ENCODE results near the gene POLR3GL.

DNA sequence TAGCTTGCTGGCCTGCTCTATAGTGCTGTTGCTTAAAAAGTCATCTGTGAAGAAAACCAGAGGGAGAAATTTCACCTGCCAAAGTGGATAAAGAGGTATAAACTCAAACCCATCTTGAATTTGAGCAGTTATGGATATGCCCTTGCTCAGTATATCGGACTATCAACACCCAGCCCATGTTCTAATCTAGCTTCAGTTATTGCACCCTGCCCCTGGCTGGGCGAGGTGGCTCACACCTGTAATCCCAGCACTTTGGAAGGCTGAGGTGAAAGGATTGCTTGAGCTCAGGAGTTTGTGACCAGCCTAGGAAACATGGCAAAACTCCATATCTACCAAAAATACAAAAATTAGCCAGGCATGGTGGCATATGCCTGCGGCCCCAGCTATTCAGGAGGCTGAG, 20.0 kb upstream of the POLR3GL start:
- TF ChIP-seq, protein P1, sequence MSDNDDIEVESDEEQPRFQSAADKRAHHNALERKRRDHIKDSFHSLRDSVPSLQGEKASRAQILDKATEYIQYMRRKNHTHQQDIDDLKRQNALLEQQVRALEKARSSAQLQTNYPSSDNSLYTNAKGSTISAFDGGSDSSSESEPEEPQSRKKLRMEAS (IDR thresholded peaks at IDR 0.05): no peak
- TF ChIP-seq, protein P2, sequence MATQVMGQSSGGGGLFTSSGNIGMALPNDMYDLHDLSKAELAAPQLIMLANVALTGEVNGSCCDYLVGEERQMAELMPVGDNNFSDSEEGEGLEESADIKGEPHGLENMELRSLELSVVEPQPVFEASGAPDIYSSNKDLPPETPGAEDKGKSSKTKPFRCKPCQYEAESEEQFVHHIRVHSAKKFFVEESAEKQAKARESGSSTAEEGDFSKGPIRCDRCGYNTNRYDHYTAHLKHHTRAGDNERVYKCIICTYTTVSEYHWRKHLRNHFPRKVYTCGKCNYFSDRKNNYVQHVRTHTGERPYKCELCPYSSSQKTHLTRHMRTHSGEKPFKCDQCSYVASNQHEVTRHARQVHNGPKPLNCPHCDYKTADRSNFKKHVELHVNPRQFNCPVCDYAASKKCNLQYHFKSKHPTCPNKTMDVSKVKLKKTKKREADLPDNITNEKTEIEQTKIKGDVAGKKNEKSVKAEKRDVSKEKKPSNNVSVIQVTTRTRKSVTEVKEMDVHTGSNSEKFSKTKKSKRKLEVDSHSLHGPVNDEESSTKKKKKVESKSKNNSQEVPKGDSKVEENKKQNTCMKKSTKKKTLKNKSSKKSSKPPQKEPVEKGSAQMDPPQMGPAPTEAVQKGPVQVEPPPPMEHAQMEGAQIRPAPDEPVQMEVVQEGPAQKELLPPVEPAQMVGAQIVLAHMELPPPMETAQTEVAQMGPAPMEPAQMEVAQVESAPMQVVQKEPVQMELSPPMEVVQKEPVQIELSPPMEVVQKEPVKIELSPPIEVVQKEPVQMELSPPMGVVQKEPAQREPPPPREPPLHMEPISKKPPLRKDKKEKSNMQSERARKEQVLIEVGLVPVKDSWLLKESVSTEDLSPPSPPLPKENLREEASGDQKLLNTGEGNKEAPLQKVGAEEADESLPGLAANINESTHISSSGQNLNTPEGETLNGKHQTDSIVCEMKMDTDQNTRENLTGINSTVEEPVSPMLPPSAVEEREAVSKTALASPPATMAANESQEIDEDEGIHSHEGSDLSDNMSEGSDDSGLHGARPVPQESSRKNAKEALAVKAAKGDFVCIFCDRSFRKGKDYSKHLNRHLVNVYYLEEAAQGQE (IDR thresholded peaks at IDR 0.05; ENCODE audit: low read depth): no peak
- TF ChIP-seq, protein P3, sequence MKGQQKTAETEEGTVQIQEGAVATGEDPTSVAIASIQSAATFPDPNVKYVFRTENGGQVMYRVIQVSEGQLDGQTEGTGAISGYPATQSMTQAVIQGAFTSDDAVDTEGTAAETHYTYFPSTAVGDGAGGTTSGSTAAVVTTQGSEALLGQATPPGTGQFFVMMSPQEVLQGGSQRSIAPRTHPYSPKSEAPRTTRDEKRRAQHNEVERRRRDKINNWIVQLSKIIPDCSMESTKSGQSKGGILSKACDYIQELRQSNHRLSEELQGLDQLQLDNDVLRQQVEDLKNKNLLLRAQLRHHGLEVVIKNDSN (IDR thresholded peaks at IDR 0.05): no peak
- TF ChIP-seq CEBPB (IDR thresholded peaks at IDR 0.05) (no peak), EP300 (IDR thresholded peaks at IDR 0.05; ENCODE audit: borderline replicate concordance) (no peak), EGR1 (IDR thresholded peaks at IDR 0.05) (no peak), ZBTB7A (IDR thresholded peaks at IDR 0.05; ENCODE audit: low read depth) (no peak), RAD21 (IDR thresholded peaks at IDR 0.05; ENCODE audit: low read depth) (no peak), FOXM1 (IDR thresholded peaks at IDR 0.05; ENCODE audit: borderline replicate concordance, low read depth) (no peak), TAF1 (IDR thresholded peaks at IDR 0.05; ENCODE audit: low read depth) (no peak), YY1 (IDR thresholded peaks at IDR 0.05; ENCODE audit: low read depth) (no peak), CREB1 (IDR thresholded peaks at IDR 0.05; ENCODE audit: low read depth) (no peak), TCF12 (IDR thresholded peaks at IDR 0.05; ENCODE audit: low read depth) (no peak)
